Heart left ventricle (tissue), 13 donors: ENCODE data around the gene KCNMB2.

Experiments
- CTCF ChIP-seq, 12 donors: fragments of 200-600 bp; sonication (generic) in 4 of 12; IDR thresholded peaks; one replicate each; pipeline versions ENCODE4 v1.5.0 to v1.8.0; 2018 to 2022; ENCODE audit warnings: antibody characterized with exemption in 12 of 12, mild to moderate bottlenecking in 5 of 12
- POLR2A ChIP-seq, 2 donors: fragments of 450-650 bp; IDR thresholded peaks; one replicate each; pipeline ENCODE4 v1.6.1; 2017; ENCODE audit warnings: antibody characterized with exemption in 2 of 2, mild to moderate bottlenecking in 2 of 2, moderate library complexity in 2 of 2
- donor health status: ischemic (EF 13 %, LVEDD 7.1; RV severe dilation, severe dysfunction).
- donor health status: DM: no; HTN: yes; CAD: no.
- donor health status: DM: no; HTN: no; CAD: no.
- donor health status: ischemic (EF 25% LVEDD 6.9; RV normal size, moderate dysfunction).
- donor health status: ischemic (EF 25% LVEDD 5.7; RV mildly dilated, moderate dysfunction).
- donor health status: ischemic (EF 35%, LVEDD 5.7; RV mildly dilated, moderate dysfunction).
- donor health status: nonischemic (EF 11% LVEDD 7.7; RV severe dilation, severe dysfunction).
- donor health status: DM: yes; HTN: yes; CAD: no.
- donor health status: PGD.
- donor health status: ischemic (EF 29% LVEDD 5.4; RV normal size, mild dysfunction).
- donor health status: nonischemic (EF 23%, LVEDD 6.1; RV moderate dilation, normal function).

GRCh38 chr3:178508443-178508825 is 27.8 kb upstream of the KCNMB2 start:
- no peak for TF ChIP-seq CTCF (IDR thresholded peaks at IDR 0.05)
- no peak for TF ChIP-seq POLR2A (IDR thresholded peaks at IDR 0.05)
